ENCODE data around the gene CDH20. TPM values are rescaled to one million over a fixed set of nuclear protein-coding genes. Genes with fewer than 3 reads are reported as not detected.

Gene CDH20
- total RNA-seq, 1 experiment from 2014 or later = not detected

DNA sequence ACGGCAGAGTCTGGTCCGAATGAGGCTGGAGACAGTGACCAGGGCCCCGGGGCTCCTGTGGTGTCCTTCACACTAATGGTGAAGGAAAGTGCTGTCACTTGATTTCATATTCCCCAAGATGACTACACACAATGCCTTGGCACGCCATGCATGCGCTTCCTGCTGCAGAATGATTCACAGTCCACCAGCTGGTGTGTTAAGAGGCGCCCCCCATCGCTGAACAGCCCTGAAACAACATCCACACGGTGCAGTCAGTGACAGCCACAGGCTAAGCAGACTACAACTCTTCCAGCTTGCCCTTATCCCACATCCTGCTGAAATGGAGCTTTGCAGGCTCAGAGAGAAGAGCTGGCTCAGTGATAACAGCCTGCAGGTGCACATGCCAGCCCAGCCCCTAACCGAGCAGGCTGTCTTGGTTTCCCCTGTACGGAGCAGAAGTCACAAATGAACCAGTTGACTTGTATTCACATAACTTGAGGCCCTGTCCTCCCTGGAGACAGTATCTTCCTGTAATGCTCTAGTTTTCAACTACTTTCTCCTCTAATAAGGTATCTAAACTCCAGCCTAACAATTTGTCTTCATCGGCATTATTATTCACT lies 24.3 kb upstream of the CDH20 start:
- Mint-ChIP-seq H3K4me1 (ENCODE audit: insufficient read depth, unreplicated experiment) (no peaks in the 10 kb centered on the region), H3K27ac (ENCODE audit: low read depth, unreplicated experiment) (no peak overlapping the region), H3K27me3 (ENCODE audit: insufficient read depth, unreplicated experiment) (no peaks in the 10 kb centered on the region), H3K36me3 (ENCODE audit: insufficient read depth, unreplicated experiment) (peaks cover 6% of the 10 kb centered on the region), H3K4me3 (ENCODE audit: unreplicated experiment) (no peak overlapping the region), H3K9me3 (ENCODE audit: unreplicated experiment) (no peaks in the 10 kb centered on the region)
- DNase-seq (ENCODE audit: unreplicated experiment) = no peak
- intact Hi-C loops (cut with micrococcal nuclease) = no loop called here
- ChIA-PET POLR2A (no interaction called here), CTCF (no interaction called here)
- BruUV-seq (replicated peaks) = no TSS peak
- TF ChIP-seq CTCF (IDR thresholded peaks at IDR 0.05; ENCODE audit: unreplicated experiment) = no peak

- ChIA-PET POLR2A (interaction anchor here (0.7 kb wide), 1 partner anchor 66 kb away, joined by 3 read pairs; no protein-coding TSS in a partner anchor), CTCF (interaction anchor here (0.6 to 6.6 kb wide), 64 partner anchors 10 to 1909 kb away, joined by 3 to 173 read pairs (median 4); no protein-coding TSS in a partner anchor)
- Mint-ChIP-seq H3K27ac (ENCODE audit: low read depth, unreplicated experiment) (no peak overlapping the region), H3K4me3 (ENCODE audit: unreplicated experiment) (no peak overlapping the region), H3K4me1 (ENCODE audit: insufficient read depth, unreplicated experiment) (no peaks in the 10 kb centered on the region), H3K27me3 (ENCODE audit: insufficient read depth, unreplicated experiment) (peaks cover 15% of the 10 kb centered on the region), H3K9me3 (ENCODE audit: unreplicated experiment) (peaks cover 9% of the 10 kb centered on the region), H3K36me3 (ENCODE audit: insufficient read depth, unreplicated experiment) (no peaks in the 10 kb centered on the region)
- BruUV-seq (replicated peaks) = no TSS peak
- intact Hi-C loops (cut with micrococcal nuclease) = loop anchor here (1.0 to 10.0 kb wide), 6 partner anchors 52 to 809 kb away; no protein-coding TSS in a partner anchor
- peak; percentile 69 for DNase-seq (ENCODE audit: unreplicated experiment)
- TF ChIP-seq CTCF (IDR thresholded peaks at IDR 0.05; ENCODE audit: unreplicated experiment) = peak; percentile 89
Measured at GRCh38 chr18:61322265-61322873, 10.9 kb upstream of the CDH20 start.

DNA sequence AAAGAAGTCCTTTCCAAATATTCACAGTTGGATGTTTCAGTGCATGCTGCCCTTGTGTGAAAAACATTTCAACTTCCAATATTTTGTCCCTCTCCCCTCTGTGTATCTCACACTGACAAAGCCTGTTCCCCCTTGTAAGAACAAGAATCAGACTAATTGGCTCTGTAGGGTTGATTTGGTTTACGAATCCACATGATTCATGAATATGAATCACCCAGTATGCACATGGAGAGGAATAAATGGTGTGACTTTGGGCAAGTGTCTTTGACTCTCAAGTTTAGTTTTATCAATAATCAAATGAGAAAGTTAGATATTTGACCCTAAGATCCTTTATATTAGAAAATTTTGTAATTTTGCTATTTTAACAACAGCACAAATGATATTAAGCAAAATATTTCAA lies 9.3 kb upstream of the CDH20 start:
- no peak for TF ChIP-seq CTCF (IDR thresholded peaks at IDR 0.05; ENCODE audit: unreplicated experiment)
- Mint-ChIP-seq H3K9me3 (ENCODE audit: unreplicated experiment) (peaks cover 7% of the 10 kb centered on the region), H3K36me3 (ENCODE audit: insufficient read depth, unreplicated experiment) (no peaks in the 10 kb centered on the region), H3K4me1 (ENCODE audit: insufficient read depth, unreplicated experiment) (peaks cover 3% of the 10 kb centered on the region), H3K27ac (ENCODE audit: low read depth, unreplicated experiment) (no peak overlapping the region), H3K27me3 (ENCODE audit: insufficient read depth, unreplicated experiment) (peaks cover 14% of the 10 kb centered on the region), H3K4me3 (ENCODE audit: unreplicated experiment) (no peak overlapping the region)
- DNase-seq (ENCODE audit: unreplicated experiment) = no peak
- intact Hi-C loops (cut with micrococcal nuclease) = loop anchor here (5.0 to 10.0 kb wide), 4 partner anchors 51 to 637 kb away; no protein-coding TSS in a partner anchor
- ChIA-PET POLR2A (no interaction called here), CTCF (interaction anchor here (0.7 to 6.6 kb wide), 3 partner anchors 155 to 283 kb away, joined by 3 to 173 read pairs (median 3); no protein-coding TSS in a partner anchor)
- no TSS peak for BruUV-seq (replicated peaks)

- Mint-ChIP-seq H3K4me1 (ENCODE audit: insufficient read depth, unreplicated experiment) (peaks cover 5% of the 10 kb centered on the region), H3K27me3 (ENCODE audit: insufficient read depth, unreplicated experiment) (peaks cover 11% of the 10 kb centered on the region), H3K9me3 (ENCODE audit: unreplicated experiment) (no peaks in the 10 kb centered on the region), H3K36me3 (ENCODE audit: insufficient read depth, unreplicated experiment) (no peaks in the 10 kb centered on the region), H3K27ac (ENCODE audit: low read depth, unreplicated experiment) (no peak overlapping the region), H3K4me3 (ENCODE audit: unreplicated experiment) (no peak overlapping the region)
- TF ChIP-seq CTCF (IDR thresholded peaks at IDR 0.05; ENCODE audit: unreplicated experiment) = no peak
- intact Hi-C loops (cut with micrococcal nuclease) = loop anchor here (10.0 kb wide), 1 partner anchor 48 kb away; no protein-coding TSS in a partner anchor
- DNase-seq (ENCODE audit: unreplicated experiment) = no peak
- ChIA-PET CTCF (interaction anchor here (0.7 kb wide), 1 partner anchor 9 kb away, joined by 3 read pairs; no protein-coding TSS in a partner anchor), POLR2A (no interaction called here)
- BruUV-seq (replicated peaks) = no TSS peak
Measured at GRCh38 chr18:61326407-61326806, 6.8 kb upstream of the CDH20 start.

All from MCF 10A (cell line).